GM12878 (cell line): ENCODE data around the gene MRPL33. TPM values are rescaled to one million over a fixed set of nuclear protein-coding genes. Genes with fewer than 3 reads are reported as not detected.

Source experiments
- ATAC-seq: fragments of 200-7000 bp; cut with Tn5 transposase; 3 replicates; pipeline ENCODE4 v1.9.1; 2020; ENCODE audit warnings: mild to moderate bottlenecking, moderate library complexity
- BruUV-seq: library from RNA; stranded (reverse); fragments of 400-500 nt; replicated peaks from 2 replicates; lab custom pipeline; 2021; lab: Mats Ljungman, UMichigan
- CTCF ChIA-PET: fragments of 300-600 bp; sonication (Branson Sonifier 250); formaldehyde crosslinking; extraction: SDS; loops from one replicate; lab custom pipeline; 2021; ENCODE audit warnings: inconsistent platforms; lab: Yijun Ruan, JAX
- POLR2A ChIA-PET: fragments of 350-600 bp; formaldehyde crosslinking; extraction: SDS; loops from one replicate; lab custom pipeline; 2021; ENCODE audit warnings: inconsistent platforms; lab: Charles Lee
- RAD21 ChIA-PET: fragments of 300-600 bp; sonication (Branson Sonifier 250); formaldehyde crosslinking; loops from one replicate; lab custom pipeline; 2023; ENCODE audit warnings: antibody characterized with exemption; ENCODE audit not compliant: unreplicated experiment; lab: Charles Lee
- SMC1A ChIA-PET: fragments of 300-600 bp; sonication (Branson Sonifier 250); formaldehyde crosslinking; loops from one replicate; lab custom pipeline; 2023; ENCODE audit not compliant: unreplicated experiment, uncharacterized antibody; lab: Charles Lee
- DNase-seq: peaks from one replicate; pipeline ENCODE4 v3.0.0-alpha.2; 2011; ENCODE audit warnings: low read depth, low spot score
- FAIRE-seq: peaks from 3 replicates; lab custom pipeline; 2011; peaks lifted over from hg19 to GRCh38; lab: Jason Lieb, UNC
- H2AFZ ChIP-seq: 2 replicates; pipeline ENCODE4 v1.6.0; 2011; ENCODE audit warnings: low read depth, low read length, control low read depth; ENCODE audit not compliant: control insufficient read depth
- H3K27ac ChIP-seq: 2 replicates; pipeline ENCODE4 v1.5.1; 2011; ENCODE audit warnings: control low read depth; ENCODE audit not compliant: control insufficient read depth, insufficient read depth
- H3K27me3 ChIP-seq, 2 experiments: replicated peaks in 1 of 2; 2 replicates each; pipeline versions ENCODE4 v1.6.0 to v1.6.1; 2011; ENCODE audit warnings: low read length in 1 of 2; ENCODE audit not compliant: control insufficient read depth in 2 of 2, insufficient read depth in 2 of 2
- H3K36me3 ChIP-seq, 2 experiments: 2 replicates each; pipeline ENCODE4 v1.5.1; 2011; ENCODE audit warnings: low read length in 1 of 2; ENCODE audit not compliant: control insufficient read depth in 2 of 2, insufficient read depth in 2 of 2
- H3K4me1 ChIP-seq: 2 replicates; pipeline ENCODE4 v1.6.1; 2011; ENCODE audit warnings: mild to moderate bottlenecking, low read length, moderate library complexity, mixed read lengths; ENCODE audit not compliant: control insufficient read depth, insufficient read depth
- H3K4me2 ChIP-seq: 2 replicates; pipeline ENCODE4 v1.6.0; 2011; ENCODE audit warnings: control low read depth; ENCODE audit not compliant: control insufficient read depth, insufficient read depth
- H3K4me3 ChIP-seq: fragments of 200-600 bp; sonication (generic); 2 replicates; pipeline ENCODE4 v1.5.1; 2016
- H3K79me2 ChIP-seq: 2 replicates; pipeline ENCODE4 v1.6.0; 2011; ENCODE audit warnings: low read length; ENCODE audit not compliant: control insufficient read depth, insufficient read depth
- H3K9ac ChIP-seq: 2 replicates; pipeline ENCODE4 v1.8.0; 2011; ENCODE audit warnings: low read length, control low read depth, mixed read lengths; ENCODE audit not compliant: control insufficient read depth, insufficient read depth
- H3K9me3 ChIP-seq: replicated peaks from 3 replicates; pipeline ENCODE4 v1.5.1; 2011; ENCODE audit warnings: mild to moderate bottlenecking, low read length; ENCODE audit not compliant: control insufficient read depth, insufficient read depth
- H4K20me1 ChIP-seq: 2 replicates; pipeline ENCODE4 v1.6.0; 2011; ENCODE audit not compliant: control insufficient read depth, insufficient read depth
- EGR1 ChIP-seq, 2 experiments: IDR thresholded peaks; 1 replicate in 1 of 2; 2 replicates in 1 of 2; pipeline ENCODE4 v1.6.1; 2011 to 2012; ENCODE audit warnings: low read depth in 2 of 2, low read length in 2 of 2, borderline replicate concordance in 1 of 2, mild to moderate bottlenecking in 1 of 2, moderate library complexity in 1 of 2
- IKZF1 ChIP-seq: fragments of 450-650 bp; conservative IDR thresholded peaks from 2 replicates; pipeline ENCODE4 v1.6.1; 2017; ENCODE audit warnings: antibody characterized with exemption, mild to moderate bottlenecking
- YY1 ChIP-seq: IDR thresholded peaks from 2 replicates; pipeline ENCODE4 v1.6.1; 2011; ENCODE audit warnings: low read depth, mild to moderate bottlenecking, low read length
- ZSCAN29 ChIP-seq: fragments of 450-650 bp; IDR thresholded peaks from 2 replicates; pipeline ENCODE4 v1.6.1; 2017; ENCODE audit warnings: mild to moderate bottlenecking, moderate library complexity
- WGBS: methylation state at CpG from one replicate; pipeline ENCODE4 v1.1.6; 2016; ENCODE audit warnings: low lambda C conversion rate; ENCODE audit not compliant: insufficient replicate concordance, insufficient coverage; ENCODE audit errors: missing lambda C conversion rate; 5-methylcytosine and 5-hydroxymethylcytosine counted together
- in situ Hi-C: fragments of 300-500 bp; cut with MboI; formaldehyde crosslinking; loops from 9 replicates; pipeline ENCODE4 v1.14.3; 2018; ENCODE audit warnings: mixed read lengths
- intact Hi-C: fragments of 100-400 bp; cut with micrococcal nuclease; formaldehyde crosslinking; loops from one replicate; pipeline ENCODE4 v1.14.2; 2022; ENCODE audit not compliant: unreplicated experiment
- polyA plus RNA-seq, 11 experiments: library from polyadenylated mRNA; depleted of rRNA in 4 of 11; unstranded in 6 of 11; stranded (reverse) in 5 of 11; fragments of >200 nt; fragmentation: Nextera tagmentation in 4 of 11; fragmentation: Illumina TruSeq in 1 of 11; extraction: Ambion mirVana in 4 of 11; extraction: Trizol in 1 of 11; gene quantifications; 1 replicate in 1 of 11; 2 replicates in 10 of 11; pipeline versions ENCODE4 v1.2.1 to v1.2.3, GENCODE V29; 2011 to 2016; ENCODE audit warnings: inconsistent platforms in 2 of 11, missing spikeins in 2 of 11, low read depth in 1 of 11
- total RNA-seq, 4 experiments: library from RNA; depleted of rRNA in 3 of 4; stranded (reverse); fragments of >200 nt in 3 of 4; fragmentation: Illumina TruSeq in 1 of 4; extraction: Trizol in 1 of 4; gene quantifications; 2 replicates each; pipeline versions ENCODE4 v1.2.1 to v1.2.3, GENCODE V29; 2013 to 2021

Gene MRPL33
- total and polyA plus RNA-seq, 10 of the 15 experiments (the other 5 are each of a cell fraction or from before 2014, with no cell fraction given), result 50.1 to 318 (median 160) TPM

DNA sequence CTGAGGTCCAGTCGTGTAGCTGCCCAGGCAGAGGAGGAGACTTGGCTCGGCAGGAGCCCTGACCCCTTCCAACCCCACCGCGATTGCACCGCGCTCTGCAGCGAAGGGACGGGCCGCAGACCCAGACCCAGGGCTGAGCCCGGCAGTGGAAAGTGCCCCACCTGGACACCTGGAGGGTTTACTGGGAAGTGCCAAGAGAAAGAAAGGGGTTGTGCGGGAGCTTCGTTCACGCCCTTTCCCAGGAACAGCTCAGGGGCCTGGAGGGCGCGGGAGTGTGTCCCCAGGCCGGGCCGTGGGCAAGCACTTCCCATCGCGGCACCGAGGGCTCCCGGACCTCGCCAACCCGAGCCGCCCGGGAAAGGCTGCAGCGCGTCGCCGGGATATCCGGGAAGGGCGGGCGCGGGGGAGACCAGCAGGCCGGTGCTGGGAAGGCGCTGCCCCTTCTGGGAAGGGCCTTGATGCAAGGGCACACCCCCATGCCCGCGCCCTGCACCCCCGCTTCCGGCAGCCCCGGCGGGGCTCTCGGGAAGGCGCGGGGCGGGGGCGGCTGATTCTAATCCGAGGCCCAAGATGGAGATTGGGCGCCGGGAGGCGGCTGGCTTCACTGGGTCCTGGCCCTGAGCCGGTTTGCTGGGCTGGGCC is 36.1 kb upstream of the MRPL33 start:
- ATAC-seq (peak; percentile 20; the same call in 2 of the 3 replicates), DNase-seq (no peak), FAIRE-seq (no peak)
- Histone ChIP-seq H3K9me3 (no peaks in the 10 kb centered on the region; the same call in 2 of the 3 replicates), H3K27me3 (peaks cover 2 to 11% of the 10 kb centered on the region in 2 experiments), H3K79me2 (no peaks in the 10 kb centered on the region), H3K36me3 (no peaks in the 10 kb centered on the region), H3K27ac (no peak overlapping the region), H3K4me1 (peaks cover 2% of the 10 kb centered on the region; the same call in 1 of the 2 replicates), H3K4me3 (0 out of 2 replicates have a peak overlapping the region, but pooled peaks have one; percentile 16), H3K9ac (no peak overlapping the region), H2AFZ (peak overlapping the region; percentile 51), H4K20me1 (no peaks in the 10 kb centered on the region), H3K4me2 (peak overlapping the region; percentile 54)
- in situ Hi-C loops (no loop called here), intact Hi-C loops (no loop called here)
- ChIA-PET RAD21 (no interaction called here), CTCF (no interaction called here), POLR2A (no interaction called here), SMC1A (interaction anchor here (0.6 kb wide), 1 partner anchor 9 kb away, joined by 3 read pairs; no protein-coding TSS in a partner anchor)
- BruUV-seq, result no TSS peak
- WGBS, result 25% methylated on average over 42 of the region's 51 CpGs
- TF ChIP-seq IKZF1 (0 out of 2 replicates have a peak, but pooled peaks have one; percentile 19), ZSCAN29 (no peak), EGR1 (IDR thresholded peaks at IDR 0.05; ENCODE audit: borderline replicate concordance in 1 of 2, low read depth in 2 of 2, low read length in 2 of 2) (peak in 1 of 2 experiments; percentile 73; a peak in 2 of 3 replicates), YY1 (0 out of 2 replicates have a peak, but pooled peaks have one; percentile 17)
